ENCODE measurements around the gene IL21R.

Gene IL21R

GRCh38 chr16:27401768-27402568 is at the start of gene IL21R:
Gene IL21R (plus strand): TSS chr16:27402174. CDS start chr16:27430072, 27,898 bp downstream.
- peak in 2 of 3 experiments; percentile 27 to 33 for DNase-seq

- DNase-seq: no peak
These were observed 48.1 kb upstream of the IL21R start for GRCh38 chr16:27353853-27354252.

GRCh38 chr16:27355610-27356009 is 46.4 kb upstream of the IL21R start:
- DNase-seq: no peak

- no peak for DNase-seq
These were observed 45.2 kb upstream of the IL21R start for GRCh38 chr16:27356794-27357193.

- DNase-seq: no peak
These were observed 42.9 kb upstream of the IL21R start for GRCh38 chr16:27359051-27359450.

- no peak for DNase-seq
These were observed 42.4 kb upstream of the IL21R start for GRCh38 chr16:27359615-27360014.

GRCh38 chr16:27361987-27362386 is 40.0 kb upstream of the IL21R start:
- DNase-seq: no peak

- no peak for DNase-seq
These were observed 39.3 kb upstream of the IL21R start for GRCh38 chr16:27362570-27363245.

- no peak for DNase-seq
These were observed 38.7 kb upstream of the IL21R start for GRCh38 chr16:27363246-27363632.

GRCh38 chr16:27363797-27364196 is 38.2 kb upstream of the IL21R start:
- no peak for DNase-seq

- no peak for DNase-seq
These were observed 37.4 kb upstream of the IL21R start for GRCh38 chr16:27364493-27365141.

GRCh38 chr16:27365142-27366089 is 36.6 kb upstream of the IL21R start:
- no peak for DNase-seq

- DNase-seq: no peak
These were observed 35.1 kb upstream of the IL21R start for GRCh38 chr16:27366687-27367460.

GRCh38 chr16:27367461-27368357 is 34.3 kb upstream of the IL21R start:
- DNase-seq: peak in 1 of 3 experiments; percentile 29

GRCh38 chr16:27368358-27368722 is 33.6 kb upstream of the IL21R start:
- no peak for DNase-seq

GRCh38 chr16:27369806-27370205 is 32.2 kb upstream of the IL21R start:
- no peak for DNase-seq

- DNase-seq: no peak
These were observed 31.7 kb upstream of the IL21R start for GRCh38 chr16:27370318-27370717.

GRCh38 chr16:27373312-27373711 is 28.7 kb upstream of the IL21R start:
- no peak for DNase-seq

- no peak for DNase-seq
These were observed 27.7 kb upstream of the IL21R start for GRCh38 chr16:27374221-27374803.

- DNase-seq: peak in 2 of 3 experiments; percentile 4 to 13
These were observed 27.1 kb upstream of the IL21R start for GRCh38 chr16:27374804-27375425.
